KOPT-K1 (cell line): Measurements from ENCODE around the gene ASAP2.

ENCODE experiments used
- H3K27ac ChIP-seq: fragments of 200-600 bp; sonication (generic); 2 replicates; pipeline ENCODE4 v1.5.1; 2016; ENCODE audit warnings: antibody characterized with exemption, mild to moderate bottlenecking, low read depth, low read length; ENCODE audit not compliant: poor library complexity, severe bottlenecking
- H3K36me3 ChIP-seq: fragments of 200-600 bp; sonication (generic); 2 replicates; pipeline ENCODE4 v1.5.1; 2017; ENCODE audit warnings: antibody characterized with exemption, mild to moderate bottlenecking, low read length, moderate library complexity; ENCODE audit not compliant: insufficient read depth
- H3K9me3 ChIP-seq: fragments of 200-600 bp; sonication (generic); 2 replicates; pipeline ENCODE4 v1.5.1; 2017; ENCODE audit warnings: antibody characterized with exemption, low read length, mild to moderate bottlenecking; ENCODE audit not compliant: insufficient read depth, poor library complexity, severe bottlenecking

Gene ASAP2

DNA sequence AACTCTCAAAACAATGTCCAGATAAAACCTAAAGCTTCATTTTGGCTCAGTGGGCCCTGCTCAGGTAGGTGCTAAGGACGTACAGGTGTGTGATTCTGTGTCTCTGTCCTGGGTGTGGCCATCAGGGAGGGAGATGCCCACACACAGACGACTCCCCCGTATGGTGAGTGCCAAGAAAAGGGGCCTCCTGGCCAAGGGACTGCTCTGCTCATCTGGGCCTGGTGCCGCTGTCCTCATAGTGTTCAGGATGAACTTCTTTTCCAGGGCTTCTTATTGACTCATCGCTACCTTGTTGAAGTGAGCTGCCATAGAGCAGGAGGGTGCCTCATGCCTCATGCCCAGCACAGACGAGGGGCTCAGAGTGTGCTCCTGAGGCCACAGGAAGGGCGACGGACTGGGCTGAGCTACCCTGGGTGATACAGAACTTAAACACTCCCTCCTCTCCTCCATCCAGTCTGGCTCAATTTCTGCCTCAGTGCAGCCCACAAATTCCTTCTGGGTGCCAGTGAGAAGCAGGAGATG, 158.9 kb downstream of the ASAP2 start:
- H3K36me3 ChIP-seq, result no peaks in the 10 kb centered on the region
- H3K9me3 ChIP-seq, result no peaks in the 10 kb centered on the region
- H3K27ac ChIP-seq, result no peak overlapping the region

DNA sequence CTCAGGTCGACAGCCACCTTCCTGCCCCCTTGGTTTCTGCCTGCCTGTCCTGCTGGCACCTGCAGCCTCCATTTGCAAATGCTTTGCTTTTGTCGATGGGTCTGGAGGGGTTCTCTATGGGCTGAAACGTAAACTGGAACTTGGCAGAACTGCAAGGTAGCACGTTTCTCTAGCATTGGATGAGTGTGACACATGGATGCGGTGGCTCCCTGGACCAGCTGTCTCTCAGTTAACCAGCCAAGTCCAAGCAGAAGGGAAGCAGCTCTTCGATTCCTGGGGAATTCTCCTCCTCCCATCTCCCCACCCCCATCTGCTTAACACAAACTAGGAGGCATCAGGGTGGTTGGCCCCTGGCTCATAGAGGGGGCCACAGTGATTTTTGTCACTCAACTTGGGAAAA, 159.4 kb downstream of the ASAP2 start:
- H3K9me3 ChIP-seq, result no peaks in the 10 kb centered on the region
- no peaks in the 10 kb centered on the region for H3K36me3 ChIP-seq

GRCh38 chr2:9370746-9371145, 164.1 kb downstream of the ASAP2 start:
- H3K36me3 ChIP-seq, result no peaks in the 10 kb centered on the region
- H3K9me3 ChIP-seq, result no peaks in the 10 kb centered on the region
- H3K27ac ChIP-seq, result no peak overlapping the region

More for the DNA sequence above, 159.4 kb downstream of the ASAP2 start:
- H3K27ac ChIP-seq, result no peak overlapping the region

GRCh38 chr2:9373047-9373446, 166.4 kb downstream of the ASAP2 start:
- Histone ChIP-seq H3K9me3 (no peaks in the 10 kb centered on the region), H3K27ac (no peak overlapping the region), H3K36me3 (no peaks in the 10 kb centered on the region)

DNA sequence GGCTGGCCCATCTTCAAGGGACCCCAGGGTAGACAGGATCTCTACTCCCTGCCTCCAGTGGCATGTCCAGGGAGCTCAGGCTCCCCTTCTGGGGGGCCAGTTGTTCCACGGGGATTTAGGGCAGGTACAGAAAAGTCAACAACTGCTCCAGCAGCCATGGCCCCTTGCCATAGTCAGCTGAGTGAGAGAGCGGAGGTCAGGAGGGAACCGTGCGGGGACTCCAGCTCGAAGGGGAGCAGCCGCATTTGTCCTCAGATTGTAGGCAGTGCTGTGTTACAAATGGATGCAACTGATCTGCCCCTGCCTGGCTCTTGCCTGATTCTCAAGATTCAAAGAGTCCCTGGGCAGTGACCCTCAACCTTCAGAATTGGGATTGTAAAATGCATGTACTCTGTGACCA, 166.9 kb downstream of the ASAP2 start:
- H3K27ac ChIP-seq, result no peak overlapping the region
- H3K36me3 ChIP-seq, result no peaks in the 10 kb centered on the region
- no peaks in the 10 kb centered on the region for H3K9me3 ChIP-seq

DNA sequence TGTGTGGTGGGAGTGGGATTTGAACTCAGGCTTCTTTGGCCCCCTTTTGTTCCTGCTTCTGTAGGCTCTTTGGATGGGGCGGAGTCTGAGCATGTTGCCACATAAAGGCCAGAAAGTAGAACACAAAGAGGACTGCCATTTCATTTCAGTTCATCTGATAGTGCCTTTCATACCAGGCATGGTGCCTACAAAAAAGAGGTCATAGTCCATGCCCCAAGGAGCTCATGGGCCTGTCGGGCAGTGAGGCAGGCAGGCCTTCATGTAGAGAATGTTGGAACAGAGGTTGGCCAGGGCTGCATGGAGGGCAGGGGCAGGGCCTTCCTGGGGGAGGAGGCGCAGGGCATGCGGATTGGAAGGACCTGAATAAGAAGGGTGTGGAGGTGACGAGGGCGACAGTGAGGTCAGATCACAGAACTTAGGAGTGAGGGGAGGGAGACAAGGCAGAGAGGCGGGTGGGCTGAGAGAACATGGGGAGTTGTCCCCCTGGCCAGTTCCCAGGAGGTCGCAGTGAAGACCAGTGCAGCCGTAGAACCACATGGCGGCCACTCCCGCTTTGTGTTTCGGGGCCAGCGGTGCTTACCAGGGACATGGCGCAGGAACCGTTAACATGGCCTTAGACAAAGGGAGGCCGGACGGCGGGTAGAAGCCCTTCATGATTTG, 167.6 kb downstream of the ASAP2 start:
- H3K36me3 ChIP-seq, result no peaks in the 10 kb centered on the region
- H3K9me3 ChIP-seq, result no peaks in the 10 kb centered on the region
- no peak overlapping the region for H3K27ac ChIP-seq

- H3K36me3 ChIP-seq, result no peaks in the 10 kb centered on the region
- H3K27ac ChIP-seq, result no peak overlapping the region
- H3K9me3 ChIP-seq, result no peaks in the 10 kb centered on the region
Observed at GRCh38 chr2:9375857-9376428, 169.3 kb downstream of the ASAP2 start.

DNA sequence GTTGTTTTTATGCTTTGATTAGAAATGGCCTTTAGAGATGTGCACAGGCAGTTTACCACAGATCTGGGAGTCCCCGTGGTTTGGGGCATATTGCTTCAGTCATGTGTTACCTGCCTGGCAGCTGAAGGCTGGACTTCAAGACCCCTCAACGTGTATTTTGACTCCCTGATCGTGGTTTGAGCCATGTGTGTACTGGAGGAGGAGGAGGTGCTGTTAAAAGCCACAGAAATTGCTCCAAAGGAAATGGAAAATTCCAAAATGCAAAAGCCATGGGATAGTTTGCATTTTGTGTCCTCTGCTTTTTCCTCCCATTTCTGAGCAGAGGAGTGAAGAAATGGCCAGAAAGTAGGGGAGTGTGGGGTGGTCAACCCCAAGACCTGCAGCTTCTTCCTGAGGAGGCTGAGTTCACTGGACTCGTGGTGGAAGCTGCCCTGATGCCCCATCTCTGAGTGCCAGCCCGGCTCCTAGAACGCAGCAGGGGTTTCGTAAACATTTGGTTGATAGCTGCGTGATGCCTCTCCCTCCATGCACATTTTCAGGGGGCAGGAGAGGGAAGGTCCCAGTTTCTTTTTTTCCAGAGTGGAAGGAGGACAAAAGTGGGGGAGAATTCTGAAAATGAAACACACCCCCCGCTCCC, 171.0 kb downstream of the ASAP2 start:
- Histone ChIP-seq H3K9me3 (no peaks in the 10 kb centered on the region), H3K36me3 (no peaks in the 10 kb centered on the region), H3K27ac (no peak overlapping the region)

DNA sequence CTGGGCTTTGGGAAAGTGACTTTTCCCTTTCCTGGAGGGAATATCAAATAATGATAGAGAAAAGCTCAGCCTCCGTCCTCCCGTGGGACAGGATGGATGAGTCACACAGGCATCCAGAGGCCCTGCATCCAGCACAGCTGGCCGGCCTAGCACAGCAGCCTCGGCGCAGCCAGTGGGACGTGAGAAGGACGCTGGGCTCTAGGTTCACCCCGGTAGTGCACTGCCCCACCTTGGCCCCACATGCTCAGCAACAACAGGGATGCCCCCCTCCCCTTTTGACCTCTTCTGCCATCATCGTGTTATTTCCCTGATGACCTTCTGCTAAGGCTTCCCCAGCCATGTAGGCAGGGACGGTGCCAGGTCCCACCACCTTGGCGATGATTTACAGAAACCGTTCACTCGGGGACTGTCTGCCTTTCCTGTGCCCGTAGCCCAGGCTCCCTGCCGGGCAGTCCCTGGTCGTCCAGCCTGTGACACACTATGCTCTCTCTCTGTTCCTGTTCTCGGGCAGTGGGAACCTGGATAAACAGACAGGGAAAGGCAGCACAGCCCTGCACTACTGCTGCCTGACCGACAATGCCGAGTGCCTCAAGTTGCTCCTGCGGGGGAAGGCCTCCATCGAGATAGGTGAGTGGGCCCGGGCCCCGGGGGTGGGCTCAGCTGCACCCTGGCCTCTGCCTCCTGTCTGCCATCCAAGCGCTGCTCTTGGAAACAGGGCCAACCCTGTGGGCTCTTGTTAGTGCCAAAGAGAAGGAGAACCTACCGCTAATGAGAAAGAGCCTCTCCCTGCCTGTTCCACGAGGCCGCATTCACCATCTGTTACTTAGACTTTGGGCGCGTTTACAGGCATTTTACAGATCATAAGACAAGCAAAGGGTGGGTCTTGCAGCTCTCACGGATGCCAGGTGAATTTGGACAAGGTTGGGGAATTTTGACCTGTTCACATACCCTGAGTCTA, 172.1 kb downstream of the ASAP2 start:
- Histone ChIP-seq H3K27ac (no peak overlapping the region), H3K36me3 (no peaks in the 10 kb centered on the region), H3K9me3 (no peaks in the 10 kb centered on the region)

DNA sequence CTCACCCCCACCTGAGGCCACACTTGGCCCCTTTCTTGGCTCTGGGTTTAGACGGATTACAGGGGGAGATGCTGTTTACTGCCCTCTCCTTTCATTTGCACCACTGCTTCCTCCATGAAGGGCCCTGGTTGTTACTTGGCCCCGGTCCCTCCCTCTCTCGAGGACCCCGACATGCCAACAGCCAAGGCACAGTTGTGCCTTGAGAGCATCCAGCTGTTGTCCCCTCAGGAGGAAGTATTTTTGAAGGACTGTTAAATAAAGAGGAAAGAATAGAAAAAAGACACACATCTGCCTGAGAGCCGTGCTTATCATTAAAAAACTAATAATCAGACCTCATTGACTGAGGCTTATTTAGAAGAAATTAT, 172.8 kb downstream of the ASAP2 start:
- H3K27ac ChIP-seq, result no peak overlapping the region
- H3K36me3 ChIP-seq, result no peaks in the 10 kb centered on the region
- H3K9me3 ChIP-seq, result no peaks in the 10 kb centered on the region

- Histone ChIP-seq H3K9me3 (no peaks in the 10 kb centered on the region), H3K36me3 (no peaks in the 10 kb centered on the region), H3K27ac (no peak overlapping the region)
Observed at GRCh38 chr2:9380702-9381628, 174.4 kb downstream of the ASAP2 start.

DNA sequence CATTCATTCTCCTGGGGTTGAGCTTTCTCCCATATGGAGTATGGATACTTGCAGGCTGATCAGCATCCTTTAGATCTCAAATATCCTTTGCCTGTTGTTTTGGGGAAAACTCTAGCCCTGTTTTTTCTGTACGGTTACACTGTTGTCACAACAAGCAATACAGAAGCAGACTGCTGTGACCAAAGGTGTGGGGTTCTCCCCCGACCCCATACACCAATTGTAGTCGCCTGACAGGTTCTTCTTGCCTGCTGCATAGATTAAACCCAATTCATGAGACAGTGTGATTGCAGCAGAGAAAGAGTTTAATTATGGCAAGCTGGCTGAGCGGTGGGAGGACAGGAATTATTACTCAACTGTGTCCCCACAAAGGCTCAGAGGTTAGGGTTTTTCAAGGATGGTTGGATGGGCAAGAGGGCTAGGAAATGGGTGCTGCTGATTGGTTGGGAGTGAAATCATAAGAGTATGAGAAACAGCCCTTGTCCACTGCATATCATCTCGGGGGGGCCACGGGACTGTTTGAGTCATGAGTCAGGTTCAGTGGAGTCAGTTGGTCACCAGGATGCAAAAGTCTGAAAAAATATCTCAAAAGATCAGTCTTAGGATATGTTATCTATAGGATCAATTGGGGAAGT, 176.1 kb downstream of the ASAP2 start:
- H3K36me3 ChIP-seq, result no peaks in the 10 kb centered on the region
- no peaks in the 10 kb centered on the region for H3K9me3 ChIP-seq
- H3K27ac ChIP-seq, result no peak overlapping the region

DNA sequence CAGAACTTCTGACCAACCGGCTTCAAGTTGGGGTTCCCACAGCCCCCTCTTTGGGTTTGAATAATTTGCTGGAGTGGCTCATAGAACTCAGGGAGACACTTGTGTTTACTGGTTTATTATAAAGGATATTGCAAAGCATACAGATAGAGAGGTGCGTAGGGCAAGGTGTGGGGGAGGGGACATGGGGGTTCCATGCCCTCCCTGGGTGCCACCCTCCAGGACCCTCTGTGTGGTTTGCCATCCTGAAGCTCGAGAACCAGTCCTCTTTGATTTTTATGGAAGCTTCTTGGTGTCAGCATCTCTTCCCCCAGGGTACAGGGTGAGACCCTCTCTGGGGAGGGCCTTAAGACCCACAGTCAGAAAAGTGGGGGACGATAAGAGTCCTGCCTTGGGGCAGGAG, 177.9 kb downstream of the ASAP2 start:
- H3K27ac ChIP-seq, result no peak overlapping the region
- H3K36me3 ChIP-seq, result no peaks in the 10 kb centered on the region
- no peaks in the 10 kb centered on the region for H3K9me3 ChIP-seq

DNA sequence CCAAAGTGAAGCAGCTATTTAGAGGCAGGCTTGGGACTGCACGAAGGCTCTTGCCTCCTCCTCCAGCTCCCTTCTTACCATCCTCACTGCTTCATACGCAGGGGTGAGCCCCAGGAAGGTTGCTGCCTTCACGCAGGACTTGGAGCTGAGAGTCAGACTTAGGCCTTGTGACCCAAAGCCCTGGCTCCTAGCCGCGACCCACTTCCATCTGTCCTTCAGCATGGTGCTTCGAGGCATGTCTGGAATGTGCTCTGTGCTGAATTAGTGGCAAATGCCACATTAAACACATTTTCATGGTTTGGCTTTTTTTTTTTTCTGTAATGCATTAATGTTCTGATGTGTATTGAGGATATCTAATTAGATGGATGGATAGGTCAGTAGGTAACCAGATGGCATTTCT, 179.2 kb downstream of the ASAP2 start:
- H3K9me3 ChIP-seq, result no peaks in the 10 kb centered on the region
- H3K36me3 ChIP-seq, result no peaks in the 10 kb centered on the region
- H3K27ac ChIP-seq, result no peak overlapping the region
